Measurements from ENCODE around the gene SPON1.

The SPON1 gene

DNA sequence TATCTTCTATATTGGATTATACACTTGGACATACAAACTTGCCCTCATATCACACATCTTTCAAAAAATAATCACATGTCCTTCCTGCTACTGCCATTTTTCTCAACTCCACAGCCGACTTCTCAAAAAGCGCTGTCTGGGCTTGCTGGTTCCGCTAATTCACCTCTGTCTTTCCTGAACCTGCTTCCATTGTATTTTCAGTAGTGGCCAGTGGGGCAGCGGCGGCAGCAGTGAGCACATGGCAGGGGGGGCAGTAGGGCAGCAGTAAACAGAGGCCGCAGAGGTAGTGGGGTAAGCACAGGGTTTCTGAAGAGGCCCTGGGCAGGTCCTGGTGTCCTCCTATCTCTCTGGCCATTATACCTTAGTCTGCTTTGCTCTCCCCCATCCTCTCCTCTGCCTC, 270.1 kb downstream of the SPON1 start:
- CTCF ChIA-PET: no interaction called here
- DNase-seq (ENCODE audit: extremely low spot score): peak; percentile 39
- TF ChIP-seq TARDBP (IDR thresholded peaks at IDR 0.05) (no peak), FOXA1 (IDR thresholded peaks at IDR 0.05) (no peak), BHLHE40 (IDR thresholded peaks at IDR 0.05; ENCODE audit: borderline replicate concordance) (no peak), FOXM1 (IDR thresholded peaks at IDR 0.05; ENCODE audit: borderline replicate concordance) (no peak), NFRKB (IDR thresholded peaks at IDR 0.05) (no peak), HDGF (IDR thresholded peaks at IDR 0.05; ENCODE audit: borderline replicate concordance) (no peak), CTBP1 (IDR thresholded peaks at IDR 0.05; ENCODE audit: borderline replicate concordance) (no peak), ELF4 (IDR thresholded peaks at IDR 0.05) (no peak), ZNF384 (IDR thresholded peaks at IDR 0.05) (no peak), ARNT (IDR thresholded peaks at IDR 0.05) (no peak)
- TF ChIP-seq, protein P1, sequence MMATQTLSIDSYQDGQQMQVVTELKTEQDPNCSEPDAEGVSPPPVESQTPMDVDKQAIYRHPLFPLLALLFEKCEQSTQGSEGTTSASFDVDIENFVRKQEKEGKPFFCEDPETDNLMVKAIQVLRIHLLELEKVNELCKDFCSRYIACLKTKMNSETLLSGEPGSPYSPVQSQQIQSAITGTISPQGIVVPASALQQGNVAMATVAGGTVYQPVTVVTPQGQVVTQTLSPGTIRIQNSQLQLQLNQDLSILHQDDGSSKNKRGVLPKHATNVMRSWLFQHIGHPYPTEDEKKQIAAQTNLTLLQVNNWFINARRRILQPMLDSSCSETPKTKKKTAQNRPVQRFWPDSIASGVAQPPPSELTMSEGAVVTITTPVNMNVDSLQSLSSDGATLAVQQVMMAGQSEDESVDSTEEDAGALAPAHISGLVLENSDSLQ (IDR thresholded peaks at IDR 0.05): no peak
- POLR2A ChIA-PET: no interaction called here

DNA sequence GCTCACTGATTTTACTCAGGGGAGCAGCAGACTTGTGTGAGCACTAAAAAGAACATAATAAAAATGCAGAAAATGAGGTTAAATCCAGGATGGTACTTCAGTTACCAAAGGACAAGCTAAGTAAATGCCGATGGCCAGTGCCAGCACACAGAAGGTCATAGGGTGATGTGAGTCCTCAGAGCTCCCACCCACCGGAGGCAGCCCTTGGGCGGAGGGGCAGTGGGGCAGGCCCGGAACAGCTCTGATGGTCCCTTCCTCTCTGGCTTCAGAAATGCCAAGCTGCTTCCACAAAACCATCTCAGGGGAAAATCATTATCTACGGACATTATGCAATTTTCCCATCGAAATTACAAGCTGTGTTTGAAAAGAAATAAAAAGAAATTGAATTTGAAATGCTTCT, 271.9 kb downstream of the SPON1 start:
- ChIA-PET POLR2A (no interaction called here), CTCF (no interaction called here)
- no peak for DNase-seq (ENCODE audit: extremely low spot score)
- TF ChIP-seq FOXK2 (IDR thresholded peaks at IDR 0.05): no peak
- TF ChIP-seq SP1 (IDR thresholded peaks at IDR 0.05): no peak
- TF ChIP-seq ZNF384 (IDR thresholded peaks at IDR 0.05): no peak
- no peak for TF ChIP-seq ELF4 (IDR thresholded peaks at IDR 0.05)
- no peak for TF ChIP-seq LEF1 (IDR thresholded peaks at IDR 0.05; ENCODE audit: borderline replicate concordance)
- no peak for TF ChIP-seq TARDBP (IDR thresholded peaks at IDR 0.05)
- no peak for TF ChIP-seq NFRKB (IDR thresholded peaks at IDR 0.05)

DNA sequence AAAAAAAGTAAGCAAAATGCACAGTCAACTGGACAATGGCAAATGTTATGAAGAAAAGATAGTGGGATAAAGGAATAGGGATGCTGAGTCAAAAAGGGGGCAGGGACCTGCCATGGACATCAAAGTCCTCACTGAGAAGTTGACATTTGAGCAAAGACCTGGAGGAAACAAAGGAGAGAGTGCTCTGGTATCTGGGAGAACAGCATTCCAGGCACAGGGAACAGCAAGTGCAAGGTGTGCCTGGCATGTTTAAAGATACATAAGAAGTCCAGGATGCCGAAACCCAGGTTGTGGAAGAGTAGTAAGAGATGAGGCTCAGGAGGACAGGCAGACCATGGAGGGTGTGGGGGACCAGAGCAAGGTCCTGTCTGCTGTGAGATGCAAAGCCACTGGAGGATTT, 273.2 kb downstream of the SPON1 start:
- ChIA-PET CTCF (no interaction called here), POLR2A (no interaction called here)
- TF ChIP-seq TARDBP (IDR thresholded peaks at IDR 0.05) (no peak), LEF1 (IDR thresholded peaks at IDR 0.05; ENCODE audit: borderline replicate concordance) (no peak)
- DNase-seq (ENCODE audit: extremely low spot score): no peak

DNA sequence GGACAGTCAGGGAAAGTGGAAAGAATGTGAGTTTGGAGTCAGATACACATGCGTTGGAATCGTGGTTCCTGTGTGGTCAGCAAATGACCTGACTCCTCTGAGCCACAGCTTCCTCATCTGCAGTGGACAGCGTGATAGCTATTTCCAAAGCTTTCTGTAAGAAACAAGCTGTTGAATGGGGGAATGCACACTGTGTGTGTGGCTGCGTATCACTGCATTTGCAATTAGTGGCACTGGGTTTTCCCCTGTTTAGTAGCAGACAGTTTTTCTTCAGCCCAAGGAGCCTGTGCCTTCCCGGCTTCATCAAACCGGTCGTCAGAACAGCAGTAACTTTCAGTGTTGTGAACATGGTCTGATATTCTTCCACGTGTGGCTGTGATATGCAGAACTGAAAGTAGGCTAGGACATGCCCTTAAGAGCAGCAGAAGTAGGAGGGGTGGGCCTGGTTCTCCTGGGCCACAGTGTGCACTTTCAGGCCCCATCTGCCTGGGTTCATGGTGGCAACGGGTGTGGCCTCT, 275.0 kb downstream of the SPON1 start:
- POLR2A ChIA-PET: no interaction called here
- DNase-seq (ENCODE audit: extremely low spot score): no peak
- CTCF ChIA-PET: no interaction called here
- TF ChIP-seq LEF1 (IDR thresholded peaks at IDR 0.05; ENCODE audit: borderline replicate concordance): no peak
- TF ChIP-seq NFRKB (IDR thresholded peaks at IDR 0.05): no peak
- no peak for TF ChIP-seq FOXM1 (IDR thresholded peaks at IDR 0.05; ENCODE audit: borderline replicate concordance)
- no peak for TF ChIP-seq SUZ12 (IDR thresholded peaks at IDR 0.05)
- TF ChIP-seq FOXA1 (IDR thresholded peaks at IDR 0.05): no peak
- no peak for TF ChIP-seq ELF4 (IDR thresholded peaks at IDR 0.05)
- TF ChIP-seq SP1 (IDR thresholded peaks at IDR 0.05): no peak
- no peak for TF ChIP-seq ZNF384 (IDR thresholded peaks at IDR 0.05)
- TF ChIP-seq CTBP1 (IDR thresholded peaks at IDR 0.05; ENCODE audit: borderline replicate concordance): no peak
- TF ChIP-seq, protein P1 (IDR thresholded peaks at IDR 0.05): no peak
- no peak for TF ChIP-seq TARDBP (IDR thresholded peaks at IDR 0.05)
- TF ChIP-seq HDGF (IDR thresholded peaks at IDR 0.05; ENCODE audit: borderline replicate concordance): no peak
- TF ChIP-seq FOXK2 (IDR thresholded peaks at IDR 0.05): no peak
- no peak for TF ChIP-seq ARNT (IDR thresholded peaks at IDR 0.05)
- no peak for TF ChIP-seq BHLHE40 (IDR thresholded peaks at IDR 0.05; ENCODE audit: borderline replicate concordance)

DNA sequence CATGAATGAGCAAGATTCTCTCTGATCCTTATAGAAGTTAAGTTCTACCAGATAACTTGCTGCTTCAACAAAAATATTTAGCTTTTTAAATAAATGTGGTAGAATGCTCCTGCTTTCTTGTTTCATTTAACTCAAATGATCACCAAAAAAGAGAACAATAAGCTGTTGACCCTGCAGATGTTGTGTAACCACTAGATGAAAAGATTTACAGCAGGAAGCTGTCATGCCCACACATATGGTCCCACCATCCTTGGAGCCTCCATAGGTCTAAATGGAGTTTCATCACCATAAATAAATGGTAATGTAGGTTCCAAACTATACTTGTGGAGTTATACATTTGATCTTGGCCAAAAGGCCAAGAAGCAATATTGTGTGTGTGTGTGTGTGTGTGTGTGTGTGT, 277.7 kb downstream of the SPON1 start:
- CTCF ChIA-PET: interaction anchor here (1.3 kb wide), 1 partner anchor 283 kb away, joined by 3 read pairs; no protein-coding TSS in a partner anchor
- TF ChIP-seq, protein P1 (IDR thresholded peaks at IDR 0.05): no peak

DNA sequence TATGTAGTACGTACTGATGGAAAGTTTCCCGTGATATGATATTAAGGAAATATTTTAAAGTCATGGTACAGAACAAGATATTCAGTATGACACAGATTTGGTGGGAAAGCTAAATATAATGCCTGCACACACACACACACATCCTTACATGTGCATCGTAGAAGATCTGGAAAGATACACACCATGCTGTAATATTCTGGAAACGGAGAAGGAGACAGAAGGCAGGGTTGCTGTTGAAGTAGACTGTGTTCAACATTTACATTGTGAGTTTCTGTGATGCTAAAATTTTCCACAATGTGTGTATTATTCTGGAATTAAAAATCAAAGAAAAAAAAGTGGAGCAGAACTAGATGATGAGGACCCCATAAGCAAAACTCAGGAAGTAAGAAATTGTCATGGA, 278.4 kb downstream of the SPON1 start:
- TF ChIP-seq FOXM1 (IDR thresholded peaks at IDR 0.05; ENCODE audit: borderline replicate concordance) (no peak), TARDBP (IDR thresholded peaks at IDR 0.05) (no peak), CTBP1 (IDR thresholded peaks at IDR 0.05; ENCODE audit: borderline replicate concordance) (no peak), ZNF384 (IDR thresholded peaks at IDR 0.05) (no peak), NFRKB (IDR thresholded peaks at IDR 0.05) (no peak), ARNT (IDR thresholded peaks at IDR 0.05) (no peak), SP1 (IDR thresholded peaks at IDR 0.05) (no peak), L3MBTL2 (conservative IDR thresholded peaks at IDR 0.05) (no peak), FOXA1 (IDR thresholded peaks at IDR 0.05) (no peak), BHLHE40 (IDR thresholded peaks at IDR 0.05; ENCODE audit: borderline replicate concordance) (no peak), SUZ12 (IDR thresholded peaks at IDR 0.05) (no peak)
- ChIA-PET POLR2A (no interaction called here), CTCF (interaction anchor here (1.3 kb wide), 1 partner anchor 284 kb away, joined by 3 read pairs; no protein-coding TSS in a partner anchor)
- no peak for DNase-seq (ENCODE audit: extremely low spot score)

More for the DNA sequence above, 277.7 kb downstream of the SPON1 start:
- POLR2A ChIA-PET: no interaction called here
- no peak for DNase-seq (ENCODE audit: extremely low spot score)

DNA sequence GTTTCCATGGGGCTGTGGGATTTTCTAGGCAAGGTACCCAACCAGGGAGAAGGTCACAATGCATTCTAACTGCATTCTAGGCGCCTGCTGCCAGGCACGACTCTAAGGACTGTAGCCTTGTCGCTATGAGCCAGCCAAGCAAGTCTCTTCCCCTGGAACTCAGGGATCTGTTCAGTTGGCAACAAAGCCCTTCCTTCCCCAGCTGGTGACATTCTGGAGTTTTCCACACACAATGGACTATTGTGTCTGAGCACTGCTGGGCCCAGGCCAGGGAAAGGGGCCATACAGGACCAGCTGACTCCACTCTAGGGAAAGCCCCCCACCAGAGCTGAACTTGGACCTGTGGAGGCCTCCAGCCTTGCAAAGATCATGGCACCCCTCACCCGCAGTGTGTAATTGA, 279.7 kb downstream of the SPON1 start:
- POLR2A ChIA-PET: no interaction called here
- TF ChIP-seq SP1 (IDR thresholded peaks at IDR 0.05) (no peak), L3MBTL2 (conservative IDR thresholded peaks at IDR 0.05) (no peak), ARNT (IDR thresholded peaks at IDR 0.05) (no peak), LEF1 (IDR thresholded peaks at IDR 0.05; ENCODE audit: borderline replicate concordance) (no peak), FOXA1 (IDR thresholded peaks at IDR 0.05) (no peak), NFRKB (IDR thresholded peaks at IDR 0.05) (no peak), TARDBP (IDR thresholded peaks at IDR 0.05) (no peak), ZNF384 (IDR thresholded peaks at IDR 0.05) (no peak), ELF4 (IDR thresholded peaks at IDR 0.05) (no peak), SUZ12 (IDR thresholded peaks at IDR 0.05) (no peak), CTBP1 (IDR thresholded peaks at IDR 0.05; ENCODE audit: borderline replicate concordance) (no peak), FOXM1 (IDR thresholded peaks at IDR 0.05; ENCODE audit: borderline replicate concordance) (no peak), BHLHE40 (IDR thresholded peaks at IDR 0.05; ENCODE audit: borderline replicate concordance) (no peak), HDGF (IDR thresholded peaks at IDR 0.05; ENCODE audit: borderline replicate concordance) (no peak), FOXK2 (IDR thresholded peaks at IDR 0.05) (no peak)
- TF ChIP-seq, protein P1 (IDR thresholded peaks at IDR 0.05): no peak
- DNase-seq (ENCODE audit: extremely low spot score): no peak
- CTCF ChIA-PET: no interaction called here
